AG08395 (cell line): ENCODE results near the gene RRP7A.
"Not testable (repeated sequence)": the region's sequence is repeated elsewhere in the genome, so short reads cannot be mapped to it uniquely, and the experiment has no call there.

Experiments used
- DNase-seq: peaks from one replicate; pipeline ENCODE4 v3.0.0; 2012; ENCODE audit warnings: mixed read lengths, low spot score

RRP7A gene

GRCh38 chr22:42535082-42535731, 15.6 kb upstream of the RRP7A start:
- not testable (repeated sequence) for DNase-seq

GRCh38 chr22:42533638-42533977, 14.0 kb upstream of the RRP7A start:
- no peak for DNase-seq

GRCh38 chr22:42531401-42532084, 11.9 kb upstream of the RRP7A start:
- DNase-seq = not testable (repeated sequence)

GRCh38 chr22:42529435-42529834, 9.8 kb upstream of the RRP7A start:
- DNase-seq = not testable (repeated sequence)

- DNase-seq = no peak
Measured at GRCh38 chr22:42528591-42529307, 9.2 kb upstream of the RRP7A start.

- DNase-seq = no peak
Measured at GRCh38 chr22:42522546-42522945, 3.0 kb upstream of the RRP7A start.

GRCh38 chr22:42521228-42521546, 1.6 kb upstream of the RRP7A start:
- no peak for DNase-seq

DNA sequence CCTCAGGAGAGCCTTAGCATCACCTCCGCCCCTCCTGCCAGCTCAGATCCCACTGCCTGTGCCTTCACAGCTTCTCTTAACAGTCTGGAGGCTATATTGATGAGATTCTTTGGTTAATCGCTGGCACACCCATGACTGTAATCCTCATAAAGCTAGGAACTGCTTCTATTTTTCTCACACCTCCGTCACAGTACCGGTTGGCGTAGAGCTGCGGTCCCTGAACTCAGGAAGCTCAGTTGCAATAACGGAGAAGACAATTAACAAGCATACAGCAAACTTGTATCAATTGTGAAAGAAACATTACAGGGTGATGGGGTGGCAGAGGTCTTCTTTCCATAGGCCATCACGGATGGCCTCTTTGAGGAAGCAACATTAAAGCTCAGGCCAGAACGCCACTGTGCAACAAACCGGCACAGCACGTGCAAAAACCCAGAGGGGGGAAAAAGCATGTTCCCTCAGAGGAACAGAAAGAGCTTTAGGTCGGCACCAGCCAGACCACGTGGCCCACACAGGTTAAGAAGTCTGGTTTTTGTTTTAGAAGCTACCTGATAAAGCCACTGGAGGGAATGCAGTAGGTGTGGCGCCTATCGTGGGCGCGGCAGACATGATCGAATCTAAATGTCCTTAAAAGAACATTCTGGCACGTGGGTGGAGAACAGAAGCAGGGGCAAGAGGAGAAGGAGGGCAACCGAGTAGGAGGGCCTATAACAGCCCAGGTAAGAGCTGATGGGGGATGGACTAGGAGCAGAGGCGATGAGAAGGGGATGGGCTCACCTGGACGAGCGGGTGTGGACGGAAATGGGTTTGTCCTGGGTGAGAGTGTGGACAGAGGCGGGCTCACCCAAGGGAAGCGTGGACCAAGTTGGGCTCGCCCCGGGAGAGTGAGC, 715 bp downstream of the RRP7A start:
- not testable (repeated sequence) for DNase-seq

DNA sequence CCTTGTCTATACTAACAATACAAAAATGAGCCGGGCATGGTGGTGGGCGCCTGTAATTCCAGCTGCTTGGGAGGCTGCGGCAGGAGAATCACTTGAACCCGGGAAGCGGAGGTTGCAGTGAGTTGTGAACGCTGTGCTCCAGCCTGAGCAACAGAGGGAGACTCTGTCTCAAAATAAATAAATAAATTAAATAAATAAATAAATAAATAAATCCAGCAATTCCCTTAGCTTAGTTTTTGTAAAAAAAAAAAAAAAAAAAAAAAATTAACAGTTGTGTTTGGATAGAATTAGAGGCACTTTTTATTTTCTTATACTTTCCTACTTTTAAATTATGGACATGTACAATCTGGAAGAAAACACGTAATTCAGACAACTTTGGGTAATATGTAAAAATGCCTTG, 2.5 kb downstream of the RRP7A start:
- DNase-seq = not testable (repeated sequence)

DNA sequence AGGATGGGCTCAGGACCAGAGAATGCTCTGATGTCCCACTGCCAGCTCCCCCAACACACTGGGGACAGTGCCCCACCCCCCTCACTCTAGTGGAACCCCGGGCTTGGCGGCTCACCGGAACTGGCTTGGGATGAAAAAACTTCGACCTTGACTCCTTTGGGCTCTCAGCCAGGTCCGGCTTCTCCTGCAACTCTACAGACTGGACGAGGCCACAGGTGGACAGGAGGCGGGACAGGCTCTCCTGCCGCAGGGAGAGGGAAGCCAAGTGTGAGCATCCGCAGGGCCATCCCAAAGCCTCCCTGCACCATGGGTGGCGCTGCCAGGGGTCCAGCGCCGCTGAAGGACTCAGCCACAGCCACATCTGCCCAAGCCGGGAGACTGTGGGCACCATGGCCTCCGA, 3.7 kb downstream of the RRP7A start:
- DNase-seq = no peak

DNA sequence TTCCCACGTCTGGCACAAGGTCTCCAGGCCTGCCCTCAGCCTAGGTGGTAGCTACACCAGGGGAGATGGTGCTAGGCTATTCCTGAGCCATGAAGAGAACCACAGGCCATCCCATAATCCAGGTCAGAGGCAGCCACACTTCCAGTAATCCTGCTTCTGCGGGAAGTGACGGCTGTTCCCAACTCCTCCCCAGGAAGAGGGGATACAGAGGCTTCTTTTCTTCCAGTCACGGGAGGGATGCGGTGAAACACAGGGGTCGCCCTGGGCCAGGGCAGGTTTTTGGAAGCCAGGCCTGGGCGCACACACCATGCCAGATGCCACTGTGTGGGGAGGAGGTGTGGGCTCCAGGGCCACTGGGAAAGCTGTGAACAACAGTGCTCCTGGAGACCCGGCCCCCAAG, 4.3 kb downstream of the RRP7A start:
- not testable (repeated sequence) for DNase-seq

GRCh38 chr22:42514331-42514730, 5.3 kb downstream of the RRP7A start:
- DNase-seq = not testable (repeated sequence)

- DNase-seq = not testable (repeated sequence)
Measured at GRCh38 chr22:42512273-42512990, 7.2 kb downstream of the RRP7A start.

- DNase-seq = no peak
Measured at GRCh38 chr22:42511401-42511891, 8.2 kb downstream of the RRP7A start.

DNA sequence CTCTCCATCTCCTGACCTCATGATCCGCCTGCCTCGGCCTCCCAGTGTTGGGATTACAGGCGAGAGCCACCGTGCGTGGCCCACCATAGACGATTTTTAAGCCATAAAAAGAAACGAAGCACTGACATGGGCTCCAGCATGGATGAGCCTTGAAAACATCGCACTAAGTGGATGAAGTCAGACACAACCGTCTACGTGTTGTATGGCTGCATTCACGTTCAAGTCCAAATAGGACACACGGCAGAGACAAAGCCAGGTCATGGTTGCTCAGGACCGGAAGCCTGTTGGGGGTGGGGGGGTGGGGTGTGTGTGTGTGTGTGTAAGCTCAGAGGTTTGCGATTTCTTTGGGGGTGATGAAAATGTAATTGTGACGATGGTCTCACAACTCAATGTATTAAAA, 10.0 kb downstream of the RRP7A start:
- DNase-seq = no peak

- DNase-seq = not testable (repeated sequence)
Measured at GRCh38 chr22:42508975-42509364, 10.6 kb downstream of the RRP7A start.

GRCh38 chr22:42508327-42508974, 11.1 kb downstream of the RRP7A start:
- DNase-seq = not testable (repeated sequence)

DNA sequence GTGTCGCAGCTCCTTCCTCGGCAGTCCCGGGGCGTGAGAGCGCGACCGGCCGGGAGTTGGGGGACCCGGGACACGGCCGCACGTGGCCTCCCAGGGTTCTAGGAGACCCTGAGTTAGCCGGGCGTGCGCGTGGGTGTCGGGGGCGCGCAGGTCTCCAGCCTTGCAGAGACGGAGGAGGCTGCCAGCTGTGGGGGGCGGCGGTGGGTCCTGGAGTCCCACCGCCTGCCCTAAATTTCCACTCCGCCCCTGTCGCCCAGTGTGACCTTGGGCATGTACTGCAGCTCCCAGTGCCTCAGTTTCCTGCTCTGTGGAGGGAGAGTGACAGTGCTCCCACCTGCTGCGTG, 18.8 kb downstream of the RRP7A start:
- DNase-seq = no peak

GRCh38 chr22:42500161-42500835, 19.3 kb downstream of the RRP7A start:
- DNase-seq = peak; percentile 98

DNA sequence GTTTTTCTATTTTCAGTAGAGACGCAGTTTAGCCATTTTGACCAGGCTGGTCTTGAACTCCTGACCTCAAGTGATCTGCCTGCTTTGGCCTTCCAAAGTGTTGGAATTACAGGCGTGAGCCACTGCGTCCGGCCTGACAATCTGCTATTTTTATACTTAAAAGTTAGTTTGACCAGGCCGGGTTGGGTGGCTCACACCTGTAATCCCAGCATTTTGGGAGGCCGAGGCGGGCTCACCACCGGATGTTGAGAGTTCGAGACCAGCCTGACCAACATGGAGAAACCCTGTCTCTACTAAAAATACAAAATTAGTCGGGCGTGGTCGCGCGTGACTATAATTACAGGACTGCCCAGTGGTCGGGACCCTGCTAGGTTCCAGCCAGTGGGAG, 19.8 kb downstream of the RRP7A start:
- DNase-seq = not testable (repeated sequence)
